ENCODE results near the gene PNMT.

DNA sequence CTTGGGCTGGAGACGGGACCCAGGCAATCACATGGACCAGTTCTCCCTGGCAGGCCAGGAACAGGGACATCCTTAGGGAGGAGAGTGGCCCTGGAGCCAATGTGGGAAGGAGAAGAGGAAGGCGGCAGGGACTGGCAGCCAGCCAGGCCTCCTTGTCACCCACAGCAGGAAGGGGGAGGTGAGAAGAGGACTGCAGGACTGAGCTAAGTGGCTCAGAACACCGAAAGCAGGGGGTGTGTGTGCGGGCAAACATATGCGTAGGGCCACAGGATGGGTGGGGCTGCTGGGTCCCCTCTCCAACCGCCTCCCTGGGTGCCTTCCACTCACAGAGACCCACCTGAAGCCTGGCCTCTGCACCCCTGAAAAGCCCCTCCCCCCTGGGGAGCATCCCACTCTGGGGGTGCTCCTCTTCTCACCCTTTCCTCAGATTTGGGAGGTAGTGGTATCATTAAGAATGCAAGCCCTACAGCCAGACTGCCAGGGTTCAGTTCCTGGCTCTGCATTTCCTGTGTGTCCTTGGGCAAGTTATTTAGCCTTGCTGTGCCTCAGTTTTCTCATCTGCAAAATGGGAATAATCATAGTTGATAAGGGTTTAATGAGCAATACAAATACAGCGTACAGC lies 8.1 kb downstream of the PNMT start:
- no peak for TF ChIP-seq CTCF (conservative IDR thresholded peaks at IDR 0.05)
- TF ChIP-seq EZH2 (IDR thresholded peaks at IDR 0.05; ENCODE audit: low read depth): no peak
